Ishikawa (cell line): ENCODE data around the gene PCDHGA6.

Experiments used
- CEBPB ChIP-seq: IDR thresholded peaks from 2 replicates; pipeline ENCODE4 v1.6.1; 2012
- CREB1 ChIP-seq: IDR thresholded peaks from 2 replicates; pipeline ENCODE4 v1.6.1; 2012; ENCODE audit warnings: low read depth
- EGR1 ChIP-seq: IDR thresholded peaks from 2 replicates; pipeline ENCODE4 v1.6.1; 2012
- EP300 ChIP-seq: IDR thresholded peaks from 2 replicates; pipeline ENCODE4 v1.6.1; 2012; ENCODE audit warnings: borderline replicate concordance
- FOXM1 ChIP-seq: IDR thresholded peaks from 2 replicates; pipeline ENCODE4 v1.6.1; 2012; ENCODE audit warnings: low read depth, borderline replicate concordance
- MAX ChIP-seq: IDR thresholded peaks from 2 replicates; pipeline ENCODE4 v1.6.1; 2012
- NFIC ChIP-seq: IDR thresholded peaks from 2 replicates; pipeline ENCODE4 v1.6.1; 2012
- RAD21 ChIP-seq: IDR thresholded peaks from 2 replicates; pipeline ENCODE4 v1.6.1; 2012; ENCODE audit warnings: low read depth
- REST ChIP-seq: IDR thresholded peaks from 2 replicates; pipeline ENCODE4 v1.6.1; 2012; ENCODE audit warnings: low read depth, mild to moderate bottlenecking
- TAF1 ChIP-seq: IDR thresholded peaks from 2 replicates; pipeline ENCODE4 v1.6.1; 2012; ENCODE audit warnings: low read depth, mild to moderate bottlenecking
- TCF12 ChIP-seq: IDR thresholded peaks from 2 replicates; pipeline ENCODE4 v1.6.1; 2012; ENCODE audit warnings: low read depth
- TEAD4 ChIP-seq: IDR thresholded peaks from 2 replicates; pipeline ENCODE4 v1.6.1; 2012
- USF1 ChIP-seq: IDR thresholded peaks from 2 replicates; pipeline ENCODE4 v1.6.1; 2012
- YY1 ChIP-seq: IDR thresholded peaks from 2 replicates; pipeline ENCODE4 v1.6.1; 2012; ENCODE audit warnings: low read depth
- ZBTB7A ChIP-seq: IDR thresholded peaks from 2 replicates; pipeline ENCODE4 v1.6.1; 2012; ENCODE audit warnings: low read depth

The PCDHGA6 gene

GRCh38 chr5:141373673-141374317 lies at the start of gene PCDHGA6:
Gene PCDHGA6 (plus strand): TSS chr5:141373891. CDS start chr5:141374084, 193 bp downstream.
- TF ChIP-seq RAD21 = peak; percentile 53
- TF ChIP-seq YY1 = no peak

- TF ChIP-seq RAD21 (peak; percentile 28; the same call in 1 of the 2 replicates), ZBTB7A (no peak), REST (no peak), NFIC (no peak), EP300 (no peak), TEAD4 (no peak)
Measured at GRCh38 chr5:141326088-141326854, 47.4 kb upstream of the PCDHGA6 start.

GRCh38 chr5:141328231-141328630 lies 45.5 kb upstream of the PCDHGA6 start:
- TF ChIP-seq MAX (no peak), REST (no peak), RAD21 (no peak), YY1 (no peak), TAF1 (no peak), EGR1 (no peak), EP300 (no peak), FOXM1 (no peak), TCF12 (no peak), CEBPB (no peak), TEAD4 (no peak), CREB1 (no peak), USF1 (no peak), ZBTB7A (no peak), NFIC (no peak)

- TF ChIP-seq RAD21 (peak; percentile 46), MAX (no peak)
Measured at GRCh38 chr5:141330299-141331080, 43.2 kb upstream of the PCDHGA6 start, which contains the start of gene PCDHGA1. Gene PCDHGA1 (plus strand): TSS chr5:141330514.

GRCh38 chr5:141338538-141339306 lies 35.0 kb upstream of the PCDHGA6 start, which contains the start of gene PCDHGA2:
Gene PCDHGA2 (plus strand): TSS chr5:141338760.
- TF ChIP-seq CEBPB (no peak), NFIC (no peak), RAD21 (peak; percentile 39), TCF12 (no peak), ZBTB7A (no peak), FOXM1 (no peak), EGR1 (no peak)

- TF ChIP-seq EP300 = no peak
- TF ChIP-seq TAF1 = no peak
- no peak for TF ChIP-seq EGR1
- TF ChIP-seq YY1 = no peak
- TF ChIP-seq FOXM1 = no peak
- no peak for TF ChIP-seq NFIC
- TF ChIP-seq ZBTB7A = no peak
Measured at GRCh38 chr5:141342773-141343172, 30.9 kb upstream of the PCDHGA6 start.
